Measurements from ENCODE around the gene MRPL4. TPM values are rescaled to one million over a fixed set of nuclear protein-coding genes. Genes with fewer than 3 reads are reported as not detected.
"Not testable (repeated sequence)": the region's sequence is repeated elsewhere in the genome, so short reads cannot be mapped to it uniquely, and the experiment has no call there.

MRPL4 gene
- total and polyA plus RNA-seq, 10 of the 15 experiments (the other 5 are each of a cell fraction or from before 2014, with no cell fraction given): 0.79 to 221 (median 112) TPM

DNA sequence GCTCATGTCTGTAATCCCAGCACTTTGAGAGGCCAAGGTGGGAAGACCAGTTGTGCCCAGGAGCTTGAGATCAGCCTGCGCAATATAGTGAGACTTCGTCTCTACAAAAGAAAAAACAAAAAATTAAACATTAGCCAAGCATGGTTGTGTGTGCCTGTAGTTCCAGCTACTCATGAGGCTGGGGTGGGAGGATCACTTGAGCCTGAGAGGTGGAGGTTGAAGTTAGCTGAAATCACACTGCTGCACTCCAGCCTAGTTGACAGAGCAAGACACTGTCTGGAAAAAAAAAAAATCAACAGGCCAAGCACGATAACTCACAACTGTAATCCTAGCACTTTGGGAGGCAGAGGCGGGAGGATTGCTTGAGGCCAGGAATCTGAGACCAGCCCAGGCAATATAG is 17.0 kb upstream of the MRPL4 start:
- Histone ChIP-seq H4K20me1 (ENCODE audit: control insufficient read depth, insufficient read depth) (no peaks in the 10 kb centered on the region), H3K79me2 (ENCODE audit: control insufficient read depth, insufficient read depth, low read length) (peaks cover 13% of the 10 kb centered on the region), H3K9me3 (replicated peaks; ENCODE audit: control insufficient read depth, insufficient read depth, low read length) (no peaks in the 10 kb centered on the region), H3K36me3 (ENCODE audit: control insufficient read depth in 2 of 2, insufficient read depth in 2 of 2, low read length in 1 of 2) (no peaks in the 10 kb centered on the region; a peak in 1 of 4 replicates), H3K9ac (ENCODE audit: control insufficient read depth, insufficient read depth, low read length) (no peak overlapping the region), H3K4me1 (ENCODE audit: control insufficient read depth, insufficient read depth, low read length) (peaks cover 49% of the 10 kb centered on the region), H3K27ac (ENCODE audit: control insufficient read depth, insufficient read depth) (no peak overlapping the region; the same call in 1 of the 2 replicates), H3K27me3 (replicated peaks in 1 of 2; ENCODE audit: control insufficient read depth in 2 of 2, insufficient read depth in 2 of 2, low read length in 1 of 2) (no peaks in the 10 kb centered on the region), H3K4me2 (ENCODE audit: control insufficient read depth, insufficient read depth) (no peak overlapping the region), H2AFZ (ENCODE audit: control insufficient read depth, low read depth, low read length) (no peak overlapping the region), H3K4me3 (no peak overlapping the region)
- ChIA-PET RAD21 (ENCODE audit: unreplicated experiment) (interaction anchor here (1.2 to 3.3 kb wide), 5 partner anchors 9 to 132 kb away, joined by 4 to 42 read pairs (median 7); partner anchors contain the start of genes ANGPTL6 and P2RY11), POLR2A (interaction anchor here (0.6 to 3.3 kb wide), 9 partner anchors 11 to 1567 kb away, joined by 3 to 43 read pairs (median 3); partner anchors contain the start of gene ANGPTL6), SMC1A (ENCODE audit: uncharacterized antibody, unreplicated experiment) (interaction anchor here (0.8 to 3.6 kb wide), 5 partner anchors 11 to 136 kb away, joined by 3 to 22 read pairs (median 6); partner anchors contain the start of genes ANGPTL6 and ICAM1), CTCF (interaction anchor here (0.6 to 4.9 kb wide), 8 partner anchors 8 to 181 kb away, joined by 3 to 41 read pairs (median 3); partner anchors contain the start of genes ICAM1, MRPL4 and PPAN)
- 67% methylated on average over 4 of the region's 4 CpGs for WGBS (ENCODE audit: insufficient coverage, insufficient replicate concordance, low lambda C conversion rate, missing lambda C conversion rate)
- no peak for TF ChIP-seq EZH2 (IDR thresholded peaks at IDR 0.05; ENCODE audit: borderline replicate concordance, control insufficient read depth, low read depth, low read length)
- TF ChIP-seq SIX5 (IDR thresholded peaks at IDR 0.05; ENCODE audit: low read depth, low read length, severe bottlenecking): no peak
- no peak for TF ChIP-seq ZNF217 (IDR thresholded peaks at IDR 0.05)
- no peak for TF ChIP-seq TCF12 (IDR thresholded peaks at IDR 0.05; ENCODE audit: low read depth, low read length)
- in situ Hi-C loops (cut with MboI): loop anchor here (5.0 to 25.0 kb wide), 2 partner anchors 133 to 1098 kb away; partner anchors contain the start of genes ANGPTL6, OR7G3 and ZNF317
- no TSS peak for BruUV-seq (replicated peaks)
- intact Hi-C loops (cut with micrococcal nuclease; ENCODE audit: unreplicated experiment): loop anchor here (5.0 kb wide), 1 partner anchor 38 kb away; no protein-coding TSS in a partner anchor
- no peak for ATAC-seq
- no peak for DNase-seq (ENCODE audit: low read depth, low spot score)
- FAIRE-seq: no peak

- WGBS (ENCODE audit: insufficient coverage, insufficient replicate concordance, low lambda C conversion rate, missing lambda C conversion rate): 37% methylated on average over 7 of the region's 7 CpGs
- ChIA-PET CTCF (interaction anchor here (0.7 to 4.9 kb wide), 10 partner anchors 9 to 177 kb away, joined by 3 to 41 read pairs (median 4); partner anchors contain the start of genes ANGPTL6, ICAM1 and MRPL4), RAD21 (ENCODE audit: unreplicated experiment) (interaction anchor here (1.0 to 3.3 kb wide), 13 partner anchors 9 to 177 kb away, joined by 3 to 42 read pairs (median 6); partner anchors contain the start of genes ANGPTL6, ICAM1, ICAM5 and P2RY11), POLR2A (interaction anchor here (0.6 to 3.3 kb wide), 12 partner anchors 10 to 1568 kb away, joined by 3 to 43 read pairs (median 6); partner anchors contain the start of gene ANGPTL6), SMC1A (ENCODE audit: uncharacterized antibody, unreplicated experiment) (interaction anchor here (1.1 to 3.6 kb wide), 6 partner anchors 10 to 132 kb away, joined by 3 to 22 read pairs (median 5); partner anchors contain the start of genes ANGPTL6, ICAM1 and MRPL4)
- Histone ChIP-seq H3K4me3 (peak overlapping the region; percentile 18; the same call in 1 of the 2 replicates), H3K27ac (ENCODE audit: control insufficient read depth, insufficient read depth) (peak overlapping the region; percentile 94), H3K9ac (ENCODE audit: control insufficient read depth, insufficient read depth, low read length) (peak overlapping the region; percentile 77; the same call in 1 of the 2 replicates), H3K4me1 (ENCODE audit: control insufficient read depth, insufficient read depth, low read length) (peaks cover 53% of the 10 kb centered on the region), H3K4me2 (ENCODE audit: control insufficient read depth, insufficient read depth) (peak overlapping the region; percentile 73; the same call in 1 of the 2 replicates)
- in situ Hi-C loops (cut with MboI) (loop anchor here (5.0 to 25.0 kb wide), 2 partner anchors 133 to 1098 kb away; partner anchors contain the start of genes ANGPTL6, OR7G3 and ZNF317), intact Hi-C loops (cut with micrococcal nuclease; ENCODE audit: unreplicated experiment) (loop anchor here (5.0 kb wide), 1 partner anchor 38 kb away; no protein-coding TSS in a partner anchor)
- not testable (repeated sequence) for H3K79me2 ChIP-seq (ENCODE audit: control insufficient read depth, insufficient read depth, low read length); H3K9me3 ChIP-seq (replicated peaks; ENCODE audit: control insufficient read depth, insufficient read depth, low read length); DNase-seq (ENCODE audit: low read depth, low spot score); H2AFZ ChIP-seq (ENCODE audit: control insufficient read depth, low read depth, low read length); ATAC-seq; BruUV-seq (replicated peaks); H3K36me3 ChIP-seq (ENCODE audit: control insufficient read depth in 2 of 2, insufficient read depth in 2 of 2, low read length in 1 of 2); FAIRE-seq; H4K20me1 ChIP-seq (ENCODE audit: control insufficient read depth, insufficient read depth); H3K27me3 ChIP-seq (replicated peaks in 1 of 2; ENCODE audit: control insufficient read depth in 2 of 2, insufficient read depth in 2 of 2, low read length in 1 of 2)
- 0 out of 2 replicates have a peak, but pooled peaks have one; percentile 20 for TF ChIP-seq ZNF384 (IDR thresholded peaks at IDR 0.05; ENCODE audit: borderline replicate concordance, low read depth, low read length)
These were observed 16.6 kb upstream of the MRPL4 start for GRCh38 chr19:10235409-10235808.

Data from GM12878 (cell line).